MG63 (cell line): Measurements from ENCODE around the gene ETV6. TPM values are rescaled to one million over a fixed set of nuclear protein-coding genes. Genes with fewer than 3 reads are reported as not detected.

Experiments used
- DNase-seq: peaks from one replicate; pipeline ENCODE4 v3.0.0-alpha.2; 2020
- H3K27me3 ChIP-seq: fragments of 250-450 bp; sonication (Bioruptor Pico); 2 replicates; pipeline ENCODE4 v1.5.1; 2020; ENCODE audit warnings: mild to moderate bottlenecking, moderate library complexity
- H3K36me3 ChIP-seq: fragments of 250-450 bp; sonication (Bioruptor Pico); 2 replicates; pipeline ENCODE4 v1.5.1; 2020; ENCODE audit warnings: mild to moderate bottlenecking, moderate library complexity
- H3K4me3 ChIP-seq: fragments of 250-450 bp; sonication (Bioruptor Pico); 2 replicates; pipeline ENCODE4 v1.5.1; 2020; ENCODE audit warnings: mild to moderate bottlenecking, moderate library complexity
- H3K9me3 ChIP-seq: fragments of 250-450 bp; sonication (Bioruptor Pico); 2 replicates; pipeline ENCODE4 v1.5.1; 2020; ENCODE audit warnings: mild to moderate bottlenecking, moderate library complexity
- total RNA-seq: library from RNA; depleted of rRNA; stranded (reverse); fragments of >200 nt; shearing (Covaris generic); gene quantifications from 2 replicates; pipeline ENCODE4 v1.2.3, GENCODE V29; 2014; ENCODE audit warnings: low replicate concordance

ETV6 gene
- total RNA-seq, 1 experiment from 2014 or later, result 3.0 TPM

DNA sequence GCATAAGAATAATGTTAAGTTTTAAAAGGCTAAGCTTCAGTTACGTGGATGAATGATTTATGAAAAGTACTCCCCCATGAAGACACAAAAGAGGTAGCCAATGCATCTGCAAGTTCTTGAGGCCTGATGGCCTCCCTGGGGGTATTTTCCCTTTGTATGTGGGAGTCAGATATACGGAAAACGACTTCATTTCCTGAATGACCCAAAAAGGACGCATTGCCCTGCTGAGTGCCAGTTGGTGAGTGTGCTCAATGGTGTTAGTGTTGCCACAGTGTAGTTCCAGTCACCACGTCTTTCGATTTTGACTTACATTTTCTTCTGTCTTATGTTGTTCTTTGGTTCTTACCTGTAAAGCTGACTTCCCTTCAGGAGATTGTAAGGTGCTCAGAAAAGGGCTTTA, 8.0 kb downstream of the ETV6 start:
- H3K27me3 ChIP-seq, result no peaks in the 10 kb centered on the region
- no peak for DNase-seq
- H3K36me3 ChIP-seq, result no peaks in the 10 kb centered on the region
- H3K9me3 ChIP-seq, result no peaks in the 10 kb centered on the region
- no peak overlapping the region for H3K4me3 ChIP-seq

DNA sequence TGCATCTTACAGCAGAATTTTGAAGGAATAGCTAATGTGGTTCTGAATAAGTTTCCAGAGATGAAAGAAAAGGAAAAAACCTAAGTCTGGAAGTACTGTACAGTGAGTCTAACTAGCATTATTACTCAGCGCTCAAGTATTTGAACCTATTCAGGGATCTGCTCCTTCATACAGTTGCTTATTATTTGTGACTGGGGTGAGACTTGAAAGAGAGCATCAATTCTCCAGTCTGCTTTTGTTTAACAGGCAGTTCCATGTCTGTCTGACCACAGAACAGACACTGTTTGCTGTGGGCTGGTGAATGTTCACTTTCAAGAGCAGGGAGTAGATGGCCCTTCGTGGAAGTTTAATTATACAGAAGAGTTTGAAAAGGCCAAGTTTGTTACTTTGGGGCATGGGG, 9.3 kb downstream of the ETV6 start:
- no peak for DNase-seq
- H3K27me3 ChIP-seq, result no peaks in the 10 kb centered on the region
- H3K9me3 ChIP-seq, result no peaks in the 10 kb centered on the region
- H3K4me3 ChIP-seq, result no peak overlapping the region
- no peaks in the 10 kb centered on the region for H3K36me3 ChIP-seq

DNA sequence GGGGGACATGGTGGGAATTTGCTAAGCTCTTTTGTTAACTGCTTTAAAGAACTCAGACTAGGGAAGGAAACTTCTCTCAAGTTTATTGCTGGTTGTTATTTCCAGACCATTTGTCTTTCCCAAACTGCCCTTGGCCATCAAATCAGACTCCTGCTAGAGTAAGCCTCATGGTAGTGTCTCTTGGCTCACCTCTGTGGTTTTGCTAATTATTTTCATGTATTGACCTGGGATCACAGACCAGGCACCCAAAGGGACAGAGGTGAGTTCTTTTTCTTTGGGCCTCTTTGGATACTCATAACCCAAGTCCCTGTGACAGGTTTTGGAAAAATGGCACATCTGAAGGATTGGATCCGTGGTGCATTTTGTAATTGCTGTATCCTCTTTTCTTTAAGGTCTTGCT, 11.2 kb downstream of the ETV6 start:
- Histone ChIP-seq H3K27me3 (no peaks in the 10 kb centered on the region), H3K36me3 (no peaks in the 10 kb centered on the region), H3K9me3 (no peaks in the 10 kb centered on the region), H3K4me3 (no peak overlapping the region)
- no peak for DNase-seq

DNA sequence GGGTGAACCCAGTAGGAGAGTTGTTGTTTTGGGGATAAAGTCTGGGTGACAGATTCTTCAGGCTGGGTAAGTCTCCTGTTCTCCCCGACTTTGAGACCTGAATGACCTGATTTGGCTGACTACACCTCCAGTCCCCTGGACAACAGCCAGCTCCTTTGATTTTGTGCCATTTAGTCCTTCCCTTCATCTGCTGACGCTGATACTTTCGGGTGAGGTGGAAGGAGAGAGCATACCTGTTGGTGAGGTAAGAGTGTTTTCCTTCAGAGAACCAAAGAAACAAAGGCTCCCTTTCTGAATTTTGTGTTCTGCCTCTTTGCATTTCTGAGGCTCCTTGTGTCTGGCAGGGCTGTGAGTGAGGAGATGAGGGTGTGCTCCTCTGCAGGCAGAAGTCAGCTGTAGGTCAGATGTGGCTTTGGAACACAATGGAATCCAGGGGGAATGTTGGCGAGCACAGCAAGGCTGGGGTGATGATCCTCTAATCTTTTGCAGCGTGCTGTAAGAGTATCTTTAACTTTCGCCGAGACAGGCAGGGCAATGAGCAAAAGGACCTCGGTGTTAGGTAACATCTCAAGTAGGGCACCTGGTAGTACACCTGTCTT, 12.1 kb downstream of the ETV6 start:
- H3K27me3 ChIP-seq, result no peaks in the 10 kb centered on the region
- H3K36me3 ChIP-seq, result no peaks in the 10 kb centered on the region
- DNase-seq, result no peak
- H3K4me3 ChIP-seq, result no peak overlapping the region
- H3K9me3 ChIP-seq, result no peaks in the 10 kb centered on the region

GRCh38 chr12:11662369-11662768, 12.9 kb downstream of the ETV6 start:
- no peaks in the 10 kb centered on the region for H3K27me3 ChIP-seq
- no peak overlapping the region for H3K4me3 ChIP-seq
- H3K36me3 ChIP-seq, result no peaks in the 10 kb centered on the region
- no peak for DNase-seq
- no peaks in the 10 kb centered on the region for H3K9me3 ChIP-seq

GRCh38 chr12:11663130-11663529, 13.7 kb downstream of the ETV6 start:
- Histone ChIP-seq H3K4me3 (no peak overlapping the region), H3K36me3 (no peaks in the 10 kb centered on the region), H3K27me3 (no peaks in the 10 kb centered on the region), H3K9me3 (no peaks in the 10 kb centered on the region)
- no peak for DNase-seq

GRCh38 chr12:11664101-11664500, 14.6 kb downstream of the ETV6 start:
- H3K27me3 ChIP-seq, result no peaks in the 10 kb centered on the region
- H3K4me3 ChIP-seq, result no peak overlapping the region
- no peaks in the 10 kb centered on the region for H3K9me3 ChIP-seq
- no peaks in the 10 kb centered on the region for H3K36me3 ChIP-seq
- no peak for DNase-seq

- Histone ChIP-seq H3K9me3 (no peaks in the 10 kb centered on the region), H3K36me3 (no peaks in the 10 kb centered on the region)
- no peak for DNase-seq
Measured at GRCh38 chr12:11666131-11667050, 16.9 kb downstream of the ETV6 start.

GRCh38 chr12:11667171-11667570, 17.7 kb downstream of the ETV6 start:
- Histone ChIP-seq H3K27me3 (no peaks in the 10 kb centered on the region), H3K4me3 (no peak overlapping the region), H3K36me3 (no peaks in the 10 kb centered on the region), H3K9me3 (no peaks in the 10 kb centered on the region)
- DNase-seq, result no peak

More at GRCh38 chr12:11666131-11667050, 16.9 kb downstream of the ETV6 start:
- Histone ChIP-seq H3K27me3 (no peaks in the 10 kb centered on the region), H3K4me3 (no peak overlapping the region)

DNA sequence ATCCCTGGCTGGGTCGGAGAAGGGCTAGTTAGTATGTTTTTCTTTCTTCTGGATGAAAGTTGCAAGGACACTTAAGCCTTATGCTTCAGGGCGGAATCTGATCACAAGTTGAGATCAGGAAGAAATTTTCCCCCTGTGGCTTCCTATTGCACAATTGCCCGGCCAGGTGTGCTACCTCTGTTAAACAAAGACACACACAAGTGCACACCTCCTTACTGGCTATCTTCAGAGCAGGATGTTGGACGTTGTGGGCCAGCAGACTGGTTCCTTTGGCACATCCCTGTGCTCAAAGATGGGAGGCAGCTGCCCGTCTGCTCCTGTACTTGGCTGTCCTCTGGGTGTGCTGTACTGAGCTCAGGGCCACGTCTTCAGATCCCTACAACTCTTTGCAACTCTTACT, 19.1 kb downstream of the ETV6 start:
- Histone ChIP-seq H3K27me3 (no peaks in the 10 kb centered on the region), H3K36me3 (no peaks in the 10 kb centered on the region), H3K9me3 (no peaks in the 10 kb centered on the region), H3K4me3 (no peak overlapping the region)
- no peak for DNase-seq

DNA sequence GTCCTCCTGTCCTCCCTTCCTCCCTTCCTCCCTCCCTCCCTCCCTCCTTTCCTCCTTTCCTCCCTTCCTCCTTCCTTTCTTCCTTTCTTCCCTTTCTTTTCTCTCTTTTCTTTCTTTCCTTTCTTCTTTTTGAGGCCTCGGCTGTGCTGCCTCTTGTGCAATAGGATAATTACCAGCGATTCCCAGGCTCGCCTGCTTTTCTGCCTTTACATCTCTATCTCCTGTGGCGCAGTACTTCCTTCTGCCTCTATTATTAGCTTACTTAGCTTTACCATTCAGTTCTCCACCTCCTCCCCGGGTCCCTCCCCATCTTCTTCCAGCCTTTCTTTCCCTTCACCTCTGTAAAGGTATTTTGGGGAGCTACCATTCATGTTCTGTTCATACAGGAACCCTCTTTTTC, 19.9 kb downstream of the ETV6 start:
- Histone ChIP-seq H3K4me3 (no peak overlapping the region), H3K9me3 (no peaks in the 10 kb centered on the region), H3K27me3 (no peaks in the 10 kb centered on the region), H3K36me3 (no peaks in the 10 kb centered on the region)
- DNase-seq, result no peak

- Histone ChIP-seq H3K4me3 (no peak overlapping the region), H3K36me3 (no peaks in the 10 kb centered on the region), H3K27me3 (no peaks in the 10 kb centered on the region), H3K9me3 (no peaks in the 10 kb centered on the region)
- no peak for DNase-seq
Measured at GRCh38 chr12:11672256-11673191, 23.1 kb downstream of the ETV6 start.

- Histone ChIP-seq H3K27me3 (no peaks in the 10 kb centered on the region), H3K36me3 (no peaks in the 10 kb centered on the region; the same call in 1 of the 2 replicates), H3K4me3 (no peak overlapping the region), H3K9me3 (no peaks in the 10 kb centered on the region)
- DNase-seq, result no peak
Measured at GRCh38 chr12:11673666-11674461, 24.4 kb downstream of the ETV6 start.

DNA sequence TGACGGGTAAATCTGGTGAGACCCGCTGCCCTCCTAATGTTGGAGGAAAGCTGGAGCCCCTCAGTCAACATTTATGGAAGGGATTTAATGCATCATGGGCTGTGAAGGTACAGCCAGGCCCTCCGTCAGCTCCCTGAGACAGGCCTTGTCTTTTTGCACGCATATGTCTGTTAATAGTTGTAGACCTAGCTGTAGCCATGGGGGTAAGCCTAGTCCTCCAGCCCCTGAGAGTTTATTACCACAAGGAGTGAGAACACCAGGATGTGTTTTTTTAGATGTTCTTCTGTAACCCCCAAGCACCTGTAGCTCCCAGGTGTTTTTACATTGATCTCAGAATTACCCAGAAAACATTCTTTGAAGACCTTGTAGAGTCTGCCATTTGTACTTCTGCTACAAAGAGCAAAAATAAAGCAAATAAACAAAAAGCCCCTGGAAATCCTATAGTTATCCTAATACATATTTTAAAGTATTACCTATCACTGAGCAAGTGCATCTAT, 25.5 kb downstream of the ETV6 start:
- Histone ChIP-seq H3K9me3 (no peaks in the 10 kb centered on the region), H3K27me3 (no peaks in the 10 kb centered on the region), H3K4me3 (no peak overlapping the region), H3K36me3 (no peaks in the 10 kb centered on the region; the same call in 1 of the 2 replicates)
- no peak for DNase-seq

- H3K4me3 ChIP-seq, result no peak overlapping the region
- DNase-seq, result no peak
- no peaks in the 10 kb centered on the region; the same call in 1 of the 2 replicates for H3K36me3 ChIP-seq
- H3K27me3 ChIP-seq, result no peaks in the 10 kb centered on the region
- H3K9me3 ChIP-seq, result no peaks in the 10 kb centered on the region
Measured at GRCh38 chr12:11676052-11676451, 26.6 kb downstream of the ETV6 start.

DNA sequence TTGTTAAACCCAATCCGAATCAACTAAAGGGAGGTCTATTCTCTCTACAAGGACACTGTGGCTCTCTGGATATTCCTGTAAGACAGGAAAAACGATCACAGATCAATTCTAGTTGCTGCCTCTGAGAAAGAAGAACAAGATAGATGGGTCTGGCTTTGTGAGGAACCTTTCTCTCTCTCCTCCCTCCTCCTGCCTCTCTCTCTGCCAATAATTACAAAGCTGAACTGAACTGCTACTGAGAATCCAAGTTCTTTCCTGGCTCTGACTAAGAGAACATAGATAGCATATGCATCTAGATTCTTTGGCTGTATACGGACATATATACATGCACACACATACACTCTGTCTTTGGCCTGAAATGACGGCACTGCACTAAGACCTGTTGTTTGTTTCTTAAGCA, 27.6 kb downstream of the ETV6 start:
- Histone ChIP-seq H3K9me3 (no peaks in the 10 kb centered on the region), H3K27me3 (no peaks in the 10 kb centered on the region), H3K36me3 (no peaks in the 10 kb centered on the region; the same call in 1 of the 2 replicates), H3K4me3 (no peak overlapping the region)
- DNase-seq, result no peak
